Activated CD4-positive, alpha-beta T cell treated with anti-CD3 and anti-CD28 coated beads, Interleukin-2, amount 10 ng/mL, durations not matched to agents 7 days and 5 days (primary cell): ENCODE results near the gene TNNC1. TPM values are rescaled to one million over a fixed set of nuclear protein-coding genes. Genes with fewer than 3 reads are reported as not detected.

Source experiments
- CTCF ChIA-PET: fragments of 350-600 bp; sonication (Branson Sonifier 250); formaldehyde crosslinking; loops from one replicate; lab custom pipeline; 2021; ENCODE audit warnings: antibody characterized with exemption; lab: Charles Lee
- POLR2A ChIA-PET: fragments of 350-600 bp; sonication (Branson Sonifier 250); formaldehyde crosslinking; loops from one replicate; lab custom pipeline; 2021; ENCODE audit warnings: antibody characterized with exemption; lab: Charles Lee
- DNase-seq: peaks from one replicate; pipeline ENCODE4 v3.0.0-alpha.2; 2020
- H3K27ac Mint-ChIP-seq: one replicate; pipeline ENCODE4 v1.8.0; 2021; ENCODE audit warnings: mild to moderate bottlenecking, moderate library complexity, mixed read lengths
- H3K27me3 Mint-ChIP-seq: one replicate; pipeline ENCODE4 v1.8.0; 2021; ENCODE audit warnings: mixed read lengths
- H3K36me3 Mint-ChIP-seq: one replicate; pipeline ENCODE4 v1.8.0; 2021; ENCODE audit warnings: low read depth, mixed read lengths
- H3K4me1 Mint-ChIP-seq: one replicate; pipeline ENCODE4 v1.8.0; 2021; ENCODE audit warnings: mixed read lengths
- H3K4me3 Mint-ChIP-seq: one replicate; pipeline ENCODE4 v1.8.0; 2021; ENCODE audit warnings: mild to moderate bottlenecking, moderate library complexity, mixed read lengths
- H3K9me3 Mint-ChIP-seq: one replicate; pipeline ENCODE4 v1.8.0; 2021; ENCODE audit warnings: mixed read lengths
- total RNA-seq, 2 experiments: library from RNA; stranded (reverse); gene quantifications; one replicate each; pipeline ENCODE4 v1.2.3, GENCODE V29; 2021

TNNC1 gene
- total RNA-seq, 2 experiments from 2014 or later, result 1.5 to 2.1 TPM

DNA sequence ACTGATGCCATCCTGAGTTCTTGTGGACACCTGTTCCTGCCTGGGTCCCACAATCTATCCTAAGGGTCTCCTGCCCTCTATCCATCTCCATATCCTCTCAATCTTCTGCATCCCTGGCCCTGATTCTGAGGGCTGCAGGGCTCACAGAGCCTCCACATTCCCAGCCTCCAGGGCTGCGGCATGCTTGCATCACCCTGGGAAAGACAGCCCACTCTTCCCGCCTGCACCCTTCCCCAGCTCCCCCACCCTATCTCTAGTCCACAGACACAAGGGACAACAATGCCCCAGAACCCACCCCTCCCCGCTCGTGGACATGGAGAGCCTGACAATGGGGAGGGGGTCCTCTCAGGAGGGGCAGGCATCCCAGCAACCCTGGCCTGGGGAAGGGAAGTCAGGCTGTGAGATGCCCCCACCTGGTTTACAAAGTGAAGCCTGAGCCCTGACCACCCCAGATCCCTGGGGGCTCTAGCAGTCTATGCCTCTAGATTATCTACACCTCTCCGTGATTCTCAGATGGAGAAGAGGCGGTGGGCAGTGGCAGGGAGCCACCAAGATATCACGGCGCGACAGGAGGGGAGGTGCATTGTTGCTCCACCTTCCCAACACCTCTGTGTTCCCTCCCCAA, 19.2 kb downstream of the TNNC1 start:
- H3K27me3 Mint-ChIP-seq, result no peaks in the 10 kb centered on the region
- H3K4me3 Mint-ChIP-seq, result no peak overlapping the region
- DNase-seq, result no peak
- CTCF ChIA-PET, result no interaction called here
- peaks cover 1% of the 10 kb centered on the region for H3K4me1 Mint-ChIP-seq
- POLR2A ChIA-PET, result no interaction called here
- H3K27ac Mint-ChIP-seq, result no peak overlapping the region
- no peaks in the 10 kb centered on the region for H3K9me3 Mint-ChIP-seq
- no peaks in the 10 kb centered on the region for H3K36me3 Mint-ChIP-seq

DNA sequence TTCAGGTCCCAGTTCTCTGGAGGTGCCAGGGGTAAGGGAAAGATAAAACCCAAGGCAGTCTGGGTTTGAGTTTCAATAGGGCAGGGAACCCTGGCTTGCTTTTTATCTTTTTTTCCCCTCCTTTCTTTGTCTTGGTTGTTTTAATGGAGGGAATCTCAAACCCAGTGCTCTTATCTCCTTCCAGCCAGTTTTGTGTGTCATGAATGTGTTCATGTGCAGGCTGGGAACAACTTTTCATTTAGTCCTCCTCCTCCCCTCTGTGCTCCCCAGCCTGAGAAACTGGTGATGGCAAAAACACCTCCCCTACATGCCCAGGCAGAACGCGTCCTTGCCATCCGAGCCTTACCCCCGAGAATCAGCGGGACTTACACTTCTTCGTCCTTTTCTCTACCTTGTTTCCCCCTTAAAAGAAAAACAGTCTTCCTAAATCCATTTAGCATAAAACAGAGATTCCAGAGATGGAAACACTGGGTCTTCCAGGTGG, 19.8 kb downstream of the TNNC1 start:
- no peak overlapping the region for H3K27ac Mint-ChIP-seq
- no peaks in the 10 kb centered on the region for H3K27me3 Mint-ChIP-seq
- H3K4me3 Mint-ChIP-seq, result no peak overlapping the region
- CTCF ChIA-PET, result interaction anchor here (1.2 to 1.3 kb wide), 2 partner anchors 11 to 13 kb away, joined by 3 to 5 read pairs; partner anchors contain the start of gene SEMA3G
- no peak for DNase-seq
- H3K9me3 Mint-ChIP-seq, result no peaks in the 10 kb centered on the region
- no peaks in the 10 kb centered on the region for H3K36me3 Mint-ChIP-seq
- H3K4me1 Mint-ChIP-seq, result peaks cover 1% of the 10 kb centered on the region
- POLR2A ChIA-PET, result no interaction called here

GRCh38 chr3:52433328-52433995, 20.4 kb downstream of the TNNC1 start:
- peaks cover 1% of the 10 kb centered on the region for H3K4me1 Mint-ChIP-seq
- DNase-seq, result no peak
- H3K27ac Mint-ChIP-seq, result no peak overlapping the region
- ChIA-PET CTCF (interaction anchor here (0.6 to 1.3 kb wide), 3 partner anchors 12 to 215 kb away, joined by 3 to 5 read pairs (median 4); partner anchors contain the start of gene SEMA3G), POLR2A (no interaction called here)
- H3K9me3 Mint-ChIP-seq, result no peaks in the 10 kb centered on the region
- peaks cover under 1% of the 10 kb centered on the region for H3K27me3 Mint-ChIP-seq
- no peak overlapping the region for H3K4me3 Mint-ChIP-seq
- H3K36me3 Mint-ChIP-seq, result no peaks in the 10 kb centered on the region

- no peak overlapping the region for H3K27ac Mint-ChIP-seq
- H3K36me3 Mint-ChIP-seq, result no peaks in the 10 kb centered on the region
- H3K27me3 Mint-ChIP-seq, result peaks cover 6% of the 10 kb centered on the region
- ChIA-PET POLR2A (no interaction called here), CTCF (interaction anchor here (0.7 to 1.3 kb wide), 4 partner anchors 12 to 20 kb away, joined by 3 to 5 read pairs (median 4); partner anchors contain the start of gene SEMA3G)
- DNase-seq, result no peak
- H3K4me1 Mint-ChIP-seq, result peaks cover 1% of the 10 kb centered on the region
- H3K9me3 Mint-ChIP-seq, result no peaks in the 10 kb centered on the region
- no peak overlapping the region for H3K4me3 Mint-ChIP-seq
Measured at GRCh38 chr3:52432691-52433141, 21.1 kb downstream of the TNNC1 start.

DNA sequence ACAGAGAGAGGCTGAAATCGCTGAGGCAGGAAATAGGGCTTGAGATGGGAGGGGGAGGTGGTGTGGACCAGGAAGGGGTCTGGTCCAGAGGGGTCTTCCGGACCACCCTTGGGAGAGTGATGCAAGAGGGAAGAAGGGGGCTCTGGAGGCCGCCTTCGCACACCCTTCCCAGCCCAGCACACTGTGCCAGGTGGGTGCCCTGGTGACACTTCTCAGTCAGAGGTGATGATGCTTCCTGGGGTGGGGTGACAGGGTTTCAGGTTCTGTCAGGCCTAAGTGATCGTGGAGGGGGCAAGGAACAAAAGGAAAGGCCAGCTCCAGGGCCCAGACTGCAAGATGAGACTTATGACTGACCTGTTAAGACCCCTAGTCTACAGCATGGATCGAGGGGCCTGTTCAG, 21.6 kb downstream of the TNNC1 start:
- ChIA-PET POLR2A (no interaction called here), CTCF (interaction anchor here (0.7 to 2.5 kb wide), 4 partner anchors 13 to 20 kb away, joined by 3 to 13 read pairs (median 4); partner anchors contain the start of gene SEMA3G)
- Mint-ChIP-seq H3K36me3 (no peaks in the 10 kb centered on the region), H3K4me1 (peaks cover 1% of the 10 kb centered on the region), H3K27me3 (peaks cover 6% of the 10 kb centered on the region), H3K9me3 (no peaks in the 10 kb centered on the region), H3K4me3 (no peak overlapping the region), H3K27ac (no peak overlapping the region)
- no peak for DNase-seq

GRCh38 chr3:52431459-52432223, 22.2 kb downstream of the TNNC1 start:
- H3K36me3 Mint-ChIP-seq, result no peaks in the 10 kb centered on the region
- DNase-seq, result no peak
- H3K9me3 Mint-ChIP-seq, result no peaks in the 10 kb centered on the region
- H3K27me3 Mint-ChIP-seq, result peaks cover 6% of the 10 kb centered on the region
- H3K27ac Mint-ChIP-seq, result no peak overlapping the region
- CTCF ChIA-PET, result interaction anchor here (0.7 to 2.5 kb wide), 4 partner anchors 13 to 21 kb away, joined by 3 to 13 read pairs (median 3); partner anchors contain the start of gene SEMA3G
- H3K4me3 Mint-ChIP-seq, result no peak overlapping the region
- H3K4me1 Mint-ChIP-seq, result peaks cover 1% of the 10 kb centered on the region
- POLR2A ChIA-PET, result no interaction called here

DNA sequence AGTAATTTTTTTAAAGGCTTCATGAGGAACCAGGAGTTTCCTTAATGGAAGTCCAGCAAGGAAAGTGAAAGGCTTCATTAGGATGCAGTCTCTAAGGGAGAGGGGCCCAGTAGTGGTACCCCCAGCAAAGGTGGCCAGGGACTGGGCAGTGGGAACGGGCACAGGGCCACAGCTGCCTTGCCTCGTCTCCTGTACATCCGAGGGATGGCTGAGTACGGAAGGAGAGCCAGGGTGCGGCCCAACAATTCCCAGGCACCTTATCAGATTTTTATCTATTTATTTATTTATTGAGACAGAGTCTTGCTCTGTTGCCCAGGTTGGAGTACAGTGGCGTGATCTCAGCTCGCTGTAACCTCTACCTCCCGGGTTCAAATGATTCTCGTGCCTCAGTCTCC, 23.4 kb downstream of the TNNC1 start:
- Mint-ChIP-seq H3K27me3 (peaks cover 6% of the 10 kb centered on the region), H3K9me3 (no peaks in the 10 kb centered on the region), H3K4me1 (peaks cover 1% of the 10 kb centered on the region), H3K27ac (no peak overlapping the region), H3K4me3 (no peak overlapping the region), H3K36me3 (no peaks in the 10 kb centered on the region)
- ChIA-PET CTCF (interaction anchor here (1.1 to 2.5 kb wide), 3 partner anchors 17 to 18 kb away, joined by 3 to 13 read pairs (median 4); no protein-coding TSS in a partner anchor), POLR2A (no interaction called here)
- DNase-seq, result no peak

- Mint-ChIP-seq H3K27ac (no peak overlapping the region), H3K36me3 (no peaks in the 10 kb centered on the region), H3K4me1 (peaks cover 1% of the 10 kb centered on the region), H3K27me3 (peaks cover 6% of the 10 kb centered on the region), H3K4me3 (no peak overlapping the region), H3K9me3 (no peaks in the 10 kb centered on the region)
- ChIA-PET POLR2A (no interaction called here), CTCF (interaction anchor here (1.1 to 2.5 kb wide), 4 partner anchors 13 to 18 kb away, joined by 3 to 13 read pairs (median 4); no protein-coding TSS in a partner anchor)
- DNase-seq, result no peak
Measured at GRCh38 chr3:52429779-52430415, 23.9 kb downstream of the TNNC1 start.

DNA sequence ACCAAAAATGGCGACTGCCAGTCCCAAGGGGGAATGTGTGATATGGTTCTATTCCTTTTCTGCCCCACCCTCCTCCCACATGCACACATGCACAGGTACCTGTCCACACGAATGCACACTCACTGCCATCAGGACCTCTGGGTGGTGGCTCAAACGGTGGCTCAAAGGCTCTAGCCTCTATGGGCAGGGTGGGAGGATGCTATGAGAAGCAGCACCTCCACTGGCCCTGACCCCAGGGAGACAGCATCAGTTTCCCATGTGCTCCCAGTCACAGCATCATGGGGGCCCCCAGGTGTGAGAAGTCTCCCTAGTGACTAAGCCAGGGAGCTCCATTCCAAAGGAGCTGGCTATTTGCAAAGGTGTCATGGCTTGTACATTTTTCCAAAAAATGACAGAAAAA, 24.8 kb downstream of the TNNC1 start:
- CTCF ChIA-PET, result interaction anchor here (1.5 to 1.6 kb wide), 3 partner anchors 14 to 30 kb away, joined by 3 to 5 read pairs (median 4); no protein-coding TSS in a partner anchor
- peaks cover 6% of the 10 kb centered on the region for H3K27me3 Mint-ChIP-seq

GRCh38 chr3:52428151-52429005, 25.5 kb downstream of the TNNC1 start:
- ChIA-PET CTCF (interaction anchor here (0.5 to 1.6 kb wide), 10 partner anchors 10 to 465 kb away, joined by 3 to 6 read pairs (median 3); no protein-coding TSS in a partner anchor), POLR2A (no interaction called here)
- H3K9me3 Mint-ChIP-seq, result no peaks in the 10 kb centered on the region
- peaks cover 1% of the 10 kb centered on the region for H3K4me1 Mint-ChIP-seq
- H3K4me3 Mint-ChIP-seq, result no peak overlapping the region
- DNase-seq, result peak; percentile 54
- H3K36me3 Mint-ChIP-seq, result no peaks in the 10 kb centered on the region
- peaks cover 6% of the 10 kb centered on the region for H3K27me3 Mint-ChIP-seq
- no peak overlapping the region for H3K27ac Mint-ChIP-seq

More for the DNA sequence above, 24.8 kb downstream of the TNNC1 start:
- H3K27ac Mint-ChIP-seq, result no peak overlapping the region
- POLR2A ChIA-PET, result no interaction called here
- no peak overlapping the region for H3K4me3 Mint-ChIP-seq
- H3K9me3 Mint-ChIP-seq, result no peaks in the 10 kb centered on the region
- no peak for DNase-seq
- no peaks in the 10 kb centered on the region for H3K36me3 Mint-ChIP-seq
- peaks cover 1% of the 10 kb centered on the region for H3K4me1 Mint-ChIP-seq

DNA sequence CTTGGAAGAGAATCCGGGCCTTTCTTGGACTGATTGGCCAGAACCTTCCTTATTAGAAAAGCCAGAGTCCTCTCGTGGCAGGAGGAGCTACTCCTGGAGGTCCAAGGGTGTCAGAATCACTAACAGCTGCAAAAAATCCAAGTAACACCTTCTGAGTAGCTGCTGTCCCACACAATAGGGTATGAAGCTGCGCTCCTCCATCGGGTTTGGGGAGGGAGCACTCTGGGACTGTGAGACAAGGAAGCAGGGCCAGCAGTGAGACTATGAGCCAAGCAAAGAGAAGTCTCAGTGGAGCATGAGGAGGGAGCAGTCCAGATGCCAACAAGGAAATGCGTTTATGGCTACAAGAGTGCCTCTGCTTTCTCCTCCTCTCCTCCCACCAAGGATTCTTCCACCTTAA, 30.7 kb downstream of the TNNC1 start:
- no peak for DNase-seq
- POLR2A ChIA-PET, result no interaction called here
- CTCF ChIA-PET, result no interaction called here
- H3K4me3 Mint-ChIP-seq, result no peak overlapping the region
- no peaks in the 10 kb centered on the region for H3K4me1 Mint-ChIP-seq
- H3K9me3 Mint-ChIP-seq, result no peaks in the 10 kb centered on the region
- no peaks in the 10 kb centered on the region for H3K36me3 Mint-ChIP-seq
- H3K27me3 Mint-ChIP-seq, result peaks cover 3% of the 10 kb centered on the region
- no peak overlapping the region for H3K27ac Mint-ChIP-seq
